ENCODE results near the gene CLNK. TPM values are rescaled to one million over a fixed set of nuclear protein-coding genes. Genes with fewer than 3 reads are reported as not detected.

CLNK gene
- total RNA-seq, 2 experiments from 2014 or later: 0.05 to 0.17 TPM

DNA sequence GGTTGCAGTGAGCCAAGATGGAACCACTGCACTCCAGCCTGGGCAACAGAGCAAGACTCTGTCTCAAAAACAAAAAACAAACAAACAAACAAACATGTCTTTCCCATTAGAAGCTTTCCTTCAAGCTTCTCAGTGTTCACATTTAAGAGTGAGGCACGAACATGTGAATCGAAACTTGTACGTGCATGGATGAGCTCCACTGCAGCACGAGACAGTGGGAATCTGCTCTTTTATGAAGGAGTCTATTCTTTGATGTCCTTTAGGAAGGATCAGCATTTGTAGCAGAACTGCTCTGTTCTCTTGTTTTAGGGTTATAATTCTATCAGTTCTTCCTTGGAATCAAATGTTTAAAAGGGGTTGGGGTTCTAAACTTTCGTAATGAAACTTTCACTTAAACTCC is 204.0 kb downstream of the CLNK start:
- no peaks in the 10 kb centered on the region for H3K9me3 ChIP-seq (ENCODE audit: control insufficient read depth in 1 of 2, insufficient read depth in 1 of 2, low read length in 2 of 2)
- no peak overlapping the region for H3K4me3 ChIP-seq (ENCODE audit: low read length)
- no peaks in the 10 kb centered on the region for H3K36me3 ChIP-seq (ENCODE audit: insufficient read depth, low read length)
- Mint-ChIP-seq H3K27me3 (peaks cover 6% of the 10 kb centered on the region), H3K4me3 (no peak overlapping the region), H3K4me1 (ENCODE audit: low read depth) (no peaks in the 10 kb centered on the region), H3K9me3 (no peaks in the 10 kb centered on the region), H3K27ac (no peak overlapping the region), H3K36me3 (ENCODE audit: low read depth) (no peaks in the 10 kb centered on the region)
- H3K27me3 ChIP-seq (ENCODE audit: control insufficient read depth in 1 of 2, insufficient read depth in 2 of 2, low read length in 2 of 2): no peaks in the 10 kb centered on the region
- CTCF ChIA-PET: interaction anchor here (1.2 kb wide), 1 partner anchor 19 kb away, joined by 4 read pairs; no protein-coding TSS in a partner anchor
- POLR2A ChIA-PET: no interaction called here
- DNase-seq (no peak), ATAC-seq (ENCODE audit: poor library complexity) (no peak)
- intact Hi-C loops (cut with DNase I, micrococcal nuclease): loop anchor here in 1 of 2 experiments (5.0 kb wide), 1 partner anchor 43 kb away; no protein-coding TSS in a partner anchor
- no peaks in the 10 kb centered on the region for H3K4me1 ChIP-seq (ENCODE audit: insufficient read depth, low read length)
- H3K27ac ChIP-seq (ENCODE audit: low read depth in 1 of 2, low read length in 2 of 2): no peak overlapping the region
- TF ChIP-seq, protein P1, sequence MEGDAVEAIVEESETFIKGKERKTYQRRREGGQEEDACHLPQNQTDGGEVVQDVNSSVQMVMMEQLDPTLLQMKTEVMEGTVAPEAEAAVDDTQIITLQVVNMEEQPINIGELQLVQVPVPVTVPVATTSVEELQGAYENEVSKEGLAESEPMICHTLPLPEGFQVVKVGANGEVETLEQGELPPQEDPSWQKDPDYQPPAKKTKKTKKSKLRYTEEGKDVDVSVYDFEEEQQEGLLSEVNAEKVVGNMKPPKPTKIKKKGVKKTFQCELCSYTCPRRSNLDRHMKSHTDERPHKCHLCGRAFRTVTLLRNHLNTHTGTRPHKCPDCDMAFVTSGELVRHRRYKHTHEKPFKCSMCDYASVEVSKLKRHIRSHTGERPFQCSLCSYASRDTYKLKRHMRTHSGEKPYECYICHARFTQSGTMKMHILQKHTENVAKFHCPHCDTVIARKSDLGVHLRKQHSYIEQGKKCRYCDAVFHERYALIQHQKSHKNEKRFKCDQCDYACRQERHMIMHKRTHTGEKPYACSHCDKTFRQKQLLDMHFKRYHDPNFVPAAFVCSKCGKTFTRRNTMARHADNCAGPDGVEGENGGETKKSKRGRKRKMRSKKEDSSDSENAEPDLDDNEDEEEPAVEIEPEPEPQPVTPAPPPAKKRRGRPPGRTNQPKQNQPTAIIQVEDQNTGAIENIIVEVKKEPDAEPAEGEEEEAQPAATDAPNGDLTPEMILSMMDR (IDR thresholded peaks at IDR 0.05): no peak

DNA sequence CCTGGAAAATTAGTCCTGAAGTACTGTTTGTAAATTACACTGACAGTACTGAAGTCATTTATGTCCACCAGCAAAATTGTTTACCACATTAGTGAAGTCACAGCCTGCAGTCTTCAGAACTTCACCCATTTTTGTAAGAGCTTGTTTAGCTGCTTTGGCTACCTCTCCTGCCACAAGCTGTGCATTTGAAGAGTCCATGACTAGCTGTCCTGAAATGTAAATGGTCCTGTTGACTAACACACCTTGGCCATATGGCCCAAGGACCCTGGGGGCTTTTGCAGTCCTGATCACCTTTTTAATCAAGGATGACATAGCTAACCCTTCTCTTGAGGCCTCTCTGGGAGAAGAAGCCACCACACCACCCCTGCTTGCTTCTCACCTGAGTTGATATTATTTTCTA is 205.9 kb downstream of the CLNK start:
- no peaks in the 10 kb centered on the region for H3K9me3 ChIP-seq (ENCODE audit: control insufficient read depth in 1 of 2, insufficient read depth in 1 of 2, low read length in 2 of 2)
- H3K27me3 Mint-ChIP-seq: peaks cover 9% of the 10 kb centered on the region
- H3K4me3 ChIP-seq (ENCODE audit: low read length): no peak overlapping the region
- ChIA-PET POLR2A (no interaction called here), CTCF (no interaction called here)
- no peaks in the 10 kb centered on the region for H3K36me3 ChIP-seq (ENCODE audit: insufficient read depth, low read length)
- ATAC-seq (ENCODE audit: poor library complexity) (no peak), DNase-seq (no peak)
- TF ChIP-seq, protein P1 (IDR thresholded peaks at IDR 0.05): no peak
- no peaks in the 10 kb centered on the region for H3K27me3 ChIP-seq (ENCODE audit: control insufficient read depth in 1 of 2, insufficient read depth in 2 of 2, low read length in 2 of 2)
- H3K36me3 Mint-ChIP-seq (ENCODE audit: low read depth): no peaks in the 10 kb centered on the region
- no peak overlapping the region for H3K27ac ChIP-seq (ENCODE audit: low read depth in 1 of 2, low read length in 2 of 2)
- no peaks in the 10 kb centered on the region for H3K9me3 Mint-ChIP-seq
- H3K4me1 Mint-ChIP-seq (ENCODE audit: low read depth): no peaks in the 10 kb centered on the region
- no peak overlapping the region for H3K4me3 Mint-ChIP-seq
- H3K27ac Mint-ChIP-seq: no peak overlapping the region
- no peaks in the 10 kb centered on the region for H3K4me1 ChIP-seq (ENCODE audit: insufficient read depth, low read length)
- intact Hi-C loops (cut with DNase I, micrococcal nuclease): no loop called here

DNA sequence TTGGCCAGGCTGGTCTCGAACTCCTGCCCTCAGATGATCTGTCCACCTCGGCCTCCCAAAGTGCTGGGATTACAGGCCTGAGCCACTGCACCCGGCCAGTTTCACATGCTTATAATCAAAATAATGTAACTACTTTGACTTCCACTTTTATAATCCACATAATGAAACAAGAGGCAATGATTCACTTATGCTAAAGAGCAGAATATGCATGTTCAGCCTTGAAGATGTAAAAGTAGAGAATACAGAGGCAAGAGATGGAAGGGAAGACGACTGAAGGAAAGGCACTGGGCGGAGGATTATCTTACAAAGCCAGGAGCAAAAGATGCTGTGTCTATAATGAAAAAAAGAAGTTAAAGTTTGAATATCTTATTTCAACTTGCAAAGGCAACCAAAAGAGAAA is 214.1 kb downstream of the CLNK start:
- CTCF ChIA-PET: interaction anchor here (1.0 kb wide), 1 partner anchor 9 kb away, joined by 4 read pairs; no protein-coding TSS in a partner anchor
- Mint-ChIP-seq H3K4me3 (no peak overlapping the region), H3K27me3 (peaks cover 11% of the 10 kb centered on the region), H3K9me3 (no peaks in the 10 kb centered on the region), H3K27ac (no peak overlapping the region), H3K36me3 (ENCODE audit: low read depth) (no peaks in the 10 kb centered on the region), H3K4me1 (ENCODE audit: low read depth) (no peaks in the 10 kb centered on the region)
- peaks cover 0 to 7% of the 10 kb centered on the region in 2 experiments for H3K27me3 ChIP-seq (ENCODE audit: control insufficient read depth in 1 of 2, insufficient read depth in 2 of 2, low read length in 2 of 2)
- H3K36me3 ChIP-seq (ENCODE audit: insufficient read depth, low read length): no peaks in the 10 kb centered on the region
- no peaks in the 10 kb centered on the region for H3K4me1 ChIP-seq (ENCODE audit: insufficient read depth, low read length)
- intact Hi-C loops (cut with DNase I, micrococcal nuclease): no loop called here
- DNase-seq (no peak), ATAC-seq (ENCODE audit: poor library complexity) (no peak)
- POLR2A ChIA-PET: no interaction called here
- H3K9me3 ChIP-seq (ENCODE audit: control insufficient read depth in 1 of 2, insufficient read depth in 1 of 2, low read length in 2 of 2): no peaks in the 10 kb centered on the region
- no peak overlapping the region for H3K4me3 ChIP-seq (ENCODE audit: low read length)
- H3K27ac ChIP-seq (ENCODE audit: low read depth in 1 of 2, low read length in 2 of 2): no peak overlapping the region
- TF ChIP-seq, protein P1 (IDR thresholded peaks at IDR 0.05): no peak

All from CD4-positive, alpha-beta T cell (primary cell).